Fibroblast of villous mesenchyme (primary cell): ENCODE results near the gene PDE4D. TPM values are rescaled to one million over a fixed set of nuclear protein-coding genes. Genes with fewer than 3 reads are reported as not detected.

Experiments used
- DNase-seq: peaks from one replicate; pipeline ENCODE4 v3.0.0-alpha.2; 2010; ENCODE audit warnings: low read depth
- H3K4me3 ChIP-seq: 2 replicates; pipeline ENCODE4 v1.5.1; 2011; ENCODE audit warnings: low read depth, mild to moderate bottlenecking, low read length
- total RNA-seq: library from RNA; depleted of rRNA; stranded (reverse); fragments of >200 nt; gene quantifications from 2 replicates; pipeline ENCODE4 v1.2.3, GENCODE V29; 2012
- TF ChIP-seq, protein P1 (sequence below): IDR thresholded peaks from 2 replicates; pipeline ENCODE4 v1.5.1; 2012; ENCODE audit warnings: low read depth, mild to moderate bottlenecking, low read length; ENCODE audit not compliant: insufficient read depth

PDE4D gene
- total RNA-seq, 1 donor: 6.0 TPM

DNA sequence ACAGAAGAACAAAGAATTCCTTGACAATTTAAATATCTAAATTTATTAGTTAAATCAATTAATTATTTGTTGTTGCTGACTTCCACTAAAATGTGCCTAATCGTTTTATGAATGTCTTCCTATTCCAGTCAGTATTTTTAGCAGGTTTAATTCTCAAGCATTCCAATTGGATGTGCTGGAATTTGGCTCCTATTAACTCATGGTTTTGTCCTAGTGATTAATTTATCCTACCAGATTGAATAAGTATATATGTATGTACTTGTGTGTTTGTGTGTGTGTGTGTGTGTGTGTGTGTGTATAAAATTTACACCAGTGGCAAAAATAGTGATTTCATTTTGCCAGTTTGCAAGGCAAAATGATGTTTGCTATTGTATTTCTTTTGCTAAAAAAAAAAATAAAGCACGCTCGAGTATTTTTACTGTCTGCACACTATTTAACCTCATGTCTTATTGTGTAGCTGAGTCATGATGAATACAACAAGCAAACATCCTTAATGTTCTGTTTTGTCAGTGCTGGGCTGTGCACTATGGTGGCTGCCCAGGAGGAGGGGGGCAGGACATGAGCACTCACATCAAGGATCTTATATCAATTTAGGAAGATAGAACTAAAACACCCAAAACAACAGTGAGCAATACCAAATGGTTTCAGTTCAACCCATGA is 375.5 kb downstream of the PDE4D start:
- peak; percentile 57 for DNase-seq
- H3K4me3 ChIP-seq: no peak overlapping the region
- TF ChIP-seq, protein P1, sequence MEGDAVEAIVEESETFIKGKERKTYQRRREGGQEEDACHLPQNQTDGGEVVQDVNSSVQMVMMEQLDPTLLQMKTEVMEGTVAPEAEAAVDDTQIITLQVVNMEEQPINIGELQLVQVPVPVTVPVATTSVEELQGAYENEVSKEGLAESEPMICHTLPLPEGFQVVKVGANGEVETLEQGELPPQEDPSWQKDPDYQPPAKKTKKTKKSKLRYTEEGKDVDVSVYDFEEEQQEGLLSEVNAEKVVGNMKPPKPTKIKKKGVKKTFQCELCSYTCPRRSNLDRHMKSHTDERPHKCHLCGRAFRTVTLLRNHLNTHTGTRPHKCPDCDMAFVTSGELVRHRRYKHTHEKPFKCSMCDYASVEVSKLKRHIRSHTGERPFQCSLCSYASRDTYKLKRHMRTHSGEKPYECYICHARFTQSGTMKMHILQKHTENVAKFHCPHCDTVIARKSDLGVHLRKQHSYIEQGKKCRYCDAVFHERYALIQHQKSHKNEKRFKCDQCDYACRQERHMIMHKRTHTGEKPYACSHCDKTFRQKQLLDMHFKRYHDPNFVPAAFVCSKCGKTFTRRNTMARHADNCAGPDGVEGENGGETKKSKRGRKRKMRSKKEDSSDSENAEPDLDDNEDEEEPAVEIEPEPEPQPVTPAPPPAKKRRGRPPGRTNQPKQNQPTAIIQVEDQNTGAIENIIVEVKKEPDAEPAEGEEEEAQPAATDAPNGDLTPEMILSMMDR: no peak

DNA sequence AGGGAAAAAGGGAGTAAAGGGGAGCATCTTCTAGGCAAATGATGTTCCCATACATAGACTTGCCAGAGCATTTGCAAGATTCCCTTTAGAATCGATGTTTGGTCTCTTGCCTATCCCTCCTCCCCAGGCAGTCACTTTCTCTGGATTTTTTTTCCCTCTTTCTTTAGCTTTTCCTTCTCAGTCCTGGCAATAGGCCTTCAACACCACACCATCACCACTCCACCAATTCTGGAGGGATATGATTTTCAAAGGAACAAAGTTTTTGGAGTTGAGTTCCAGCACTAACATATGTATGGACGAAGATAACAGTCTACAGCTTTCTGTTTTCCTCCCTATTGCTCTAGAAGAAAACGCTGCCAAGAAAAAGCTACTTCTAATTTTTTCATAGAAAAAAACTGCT is 377.4 kb downstream of the PDE4D start:
- TF ChIP-seq, protein P1: no peak
- DNase-seq: no peak
- no peak overlapping the region for H3K4me3 ChIP-seq

DNA sequence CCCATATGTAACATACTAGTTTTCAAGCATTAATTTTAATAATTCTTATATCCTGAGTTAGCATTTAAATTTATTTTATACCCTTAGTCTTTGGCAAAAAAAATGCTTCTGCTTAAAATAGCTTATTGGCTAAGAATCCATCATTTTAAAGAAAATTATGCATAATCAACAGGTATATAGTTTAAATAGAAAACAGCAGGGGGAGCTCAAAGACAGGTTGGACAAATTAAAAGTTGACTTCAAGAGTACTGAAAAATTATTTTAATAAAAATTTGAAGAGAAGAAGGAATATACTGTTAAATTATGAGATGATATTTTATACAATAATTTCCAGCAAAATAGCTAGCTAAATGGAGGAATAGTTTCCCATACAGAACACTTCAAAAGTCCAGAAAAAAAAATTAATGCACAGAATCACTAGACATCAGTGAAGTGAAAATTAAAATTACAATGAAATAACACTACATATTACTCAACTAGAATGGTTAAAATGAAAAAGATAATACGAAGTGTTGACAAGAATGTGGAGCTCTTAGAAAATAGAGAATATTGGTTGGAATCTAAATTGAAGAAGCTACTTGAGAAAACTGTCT is 387.1 kb downstream of the PDE4D start:
- no peak overlapping the region for H3K4me3 ChIP-seq
- TF ChIP-seq, protein P1: peak; percentile 41
- peak; percentile 58 for DNase-seq

DNA sequence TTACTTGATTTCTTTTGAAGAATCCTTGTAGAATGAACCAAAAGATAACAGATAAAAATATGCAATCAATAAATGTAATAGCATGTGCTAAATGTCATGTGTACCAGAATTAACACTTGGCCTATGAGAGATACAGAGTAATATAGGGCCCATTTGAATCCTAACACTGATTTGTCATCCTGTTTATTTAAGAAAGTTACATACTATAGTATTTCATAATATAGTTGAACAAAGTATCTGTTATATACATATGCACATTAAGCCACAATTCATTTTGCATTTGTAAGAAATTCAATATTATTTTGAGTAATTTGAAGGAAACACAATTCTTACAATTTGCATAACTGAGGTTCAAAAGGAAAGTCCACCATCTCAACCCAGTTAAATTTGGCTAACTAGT is 389.5 kb downstream of the PDE4D start:
- TF ChIP-seq, protein P1: no peak
- no peak overlapping the region for H3K4me3 ChIP-seq
- DNase-seq: no peak

DNA sequence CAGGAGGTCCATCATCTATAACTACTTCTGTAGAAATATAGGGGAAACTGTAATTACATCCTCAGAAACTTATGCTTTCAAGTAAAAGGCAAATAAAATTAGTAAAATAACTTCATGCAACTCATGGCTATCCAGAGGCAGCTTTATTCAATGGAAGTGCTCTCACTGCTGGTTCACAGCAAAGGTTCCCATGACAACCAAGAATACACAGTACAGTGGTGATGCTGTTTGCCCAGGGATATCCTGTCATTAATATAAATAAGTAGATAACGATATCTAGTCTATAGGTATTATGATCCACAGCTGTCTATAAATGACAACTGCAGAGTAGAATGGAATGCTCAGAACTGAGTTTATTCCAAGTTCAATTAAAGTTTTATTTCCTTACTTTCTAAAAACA is 390.3 kb downstream of the PDE4D start:
- TF ChIP-seq, protein P1: no peak
- no peak overlapping the region for H3K4me3 ChIP-seq
- no peak for DNase-seq

DNA sequence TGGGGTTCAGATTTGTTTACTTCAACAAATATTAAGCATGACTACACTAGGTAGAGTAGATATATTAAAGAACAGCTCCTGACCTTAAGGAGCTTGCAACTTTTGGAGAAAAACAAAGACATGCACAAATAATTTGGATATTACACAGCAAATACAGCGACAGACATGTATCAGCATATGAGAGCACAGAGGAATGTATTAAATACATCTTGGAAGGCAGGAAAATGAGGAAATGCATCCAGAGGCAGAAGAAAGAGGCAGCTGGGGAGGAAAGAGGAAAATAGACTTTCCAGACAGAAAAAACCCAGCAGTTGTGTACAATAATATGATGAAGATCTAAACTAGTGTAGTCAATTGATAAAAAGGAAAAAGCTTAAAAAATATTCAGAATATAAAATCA is 392.2 kb downstream of the PDE4D start:
- TF ChIP-seq, protein P1: no peak
- H3K4me3 ChIP-seq: no peak overlapping the region
- no peak for DNase-seq
